DMS53 (cell line): ENCODE results near the gene NDUFS6.
"Not testable (repeated sequence)": the region's sequence is repeated elsewhere in the genome, so short reads cannot be mapped to it uniquely, and the experiment has no call there.

ENCODE experiments used
- DNase-seq: peaks from one replicate; lab custom pipeline; 2025; lab: John Stamatoyannopoulos, UW

Gene NDUFS6

GRCh38 chr5:1783216-1783554, 18.0 kb upstream of the NDUFS6 start:
- no peak for DNase-seq

- no peak for DNase-seq
These were observed 16.8 kb upstream of the NDUFS6 start for GRCh38 chr5:1784197-1785050.

GRCh38 chr5:1785062-1785461, 16.1 kb upstream of the NDUFS6 start:
- DNase-seq, result no peak

GRCh38 chr5:1785984-1786383, 15.2 kb upstream of the NDUFS6 start:
- no peak for DNase-seq

- DNase-seq, result no peak
These were observed 14.4 kb upstream of the NDUFS6 start for GRCh38 chr5:1786621-1787471.

- DNase-seq, result no peak
These were observed 13.6 kb upstream of the NDUFS6 start for GRCh38 chr5:1787472-1788047.

- no peak for DNase-seq
These were observed 13.0 kb upstream of the NDUFS6 start for GRCh38 chr5:1788200-1788599.

GRCh38 chr5:1788828-1789227, 12.4 kb upstream of the NDUFS6 start:
- DNase-seq, result no peak

- not testable (repeated sequence) for DNase-seq
These were observed 11.8 kb upstream of the NDUFS6 start for GRCh38 chr5:1789438-1789833.

GRCh38 chr5:1789834-1790471, 11.3 kb upstream of the NDUFS6 start:
- DNase-seq, result no peak

GRCh38 chr5:1791176-1791575, 10.0 kb upstream of the NDUFS6 start:
- DNase-seq, result no peak

- no peak for DNase-seq
These were observed 8.4 kb upstream of the NDUFS6 start for GRCh38 chr5:1792842-1793266.

- DNase-seq, result no peak
These were observed 7.9 kb upstream of the NDUFS6 start for GRCh38 chr5:1793301-1793740.

- no peak for DNase-seq
These were observed 7.0 kb upstream of the NDUFS6 start for GRCh38 chr5:1793966-1794900.

- DNase-seq, result no peak
These were observed 6.3 kb upstream of the NDUFS6 start for GRCh38 chr5:1794901-1795290.

GRCh38 chr5:1795506-1795905, 5.7 kb upstream of the NDUFS6 start:
- DNase-seq, result no peak

GRCh38 chr5:1795931-1796330, 5.3 kb upstream of the NDUFS6 start:
- no peak for DNase-seq

- no peak for DNase-seq
These were observed 4.7 kb upstream of the NDUFS6 start for GRCh38 chr5:1796371-1797102.

GRCh38 chr5:1797103-1797800, 4.0 kb upstream of the NDUFS6 start:
- no peak for DNase-seq

- DNase-seq, result no peak
These were observed 3.4 kb upstream of the NDUFS6 start for GRCh38 chr5:1797855-1798254.
